NCI-H187 treated with DMSO at 0.1 percent for 48 hours (cell line): Measurements from ENCODE around the gene SMYD4.
"Not testable (repeated sequence)": the region's sequence is repeated elsewhere in the genome, so short reads cannot be mapped to it uniquely, and the experiment has no call there.

Experiments used
- DNase-seq: peaks from one replicate; lab custom pipeline; 2025; lab: John Stamatoyannopoulos, UW

SMYD4 gene, protein sequence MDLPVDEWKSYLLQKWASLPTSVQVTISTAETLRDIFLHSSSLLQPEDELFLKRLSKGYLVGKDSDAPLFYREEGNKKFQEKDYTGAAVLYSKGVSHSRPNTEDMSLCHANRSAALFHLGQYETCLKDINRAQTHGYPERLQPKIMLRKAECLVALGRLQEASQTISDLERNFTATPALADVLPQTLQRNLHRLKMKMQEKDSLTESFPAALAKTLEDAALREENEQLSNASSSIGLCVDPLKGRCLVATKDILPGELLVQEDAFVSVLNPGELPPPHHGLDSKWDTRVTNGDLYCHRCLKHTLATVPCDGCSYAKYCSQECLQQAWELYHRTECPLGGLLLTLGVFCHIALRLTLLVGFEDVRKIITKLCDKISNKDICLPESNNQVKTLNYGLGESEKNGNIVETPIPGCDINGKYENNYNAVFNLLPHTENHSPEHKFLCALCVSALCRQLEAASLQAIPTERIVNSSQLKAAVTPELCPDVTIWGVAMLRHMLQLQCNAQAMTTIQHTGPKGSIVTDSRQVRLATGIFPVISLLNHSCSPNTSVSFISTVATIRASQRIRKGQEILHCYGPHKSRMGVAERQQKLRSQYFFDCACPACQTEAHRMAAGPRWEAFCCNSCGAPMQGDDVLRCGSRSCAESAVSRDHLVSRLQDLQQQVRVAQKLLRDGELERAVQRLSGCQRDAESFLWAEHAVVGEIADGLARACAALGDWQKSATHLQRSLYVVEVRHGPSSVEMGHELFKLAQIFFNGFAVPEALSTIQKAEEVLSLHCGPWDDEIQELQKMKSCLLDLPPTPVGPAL

DNA sequence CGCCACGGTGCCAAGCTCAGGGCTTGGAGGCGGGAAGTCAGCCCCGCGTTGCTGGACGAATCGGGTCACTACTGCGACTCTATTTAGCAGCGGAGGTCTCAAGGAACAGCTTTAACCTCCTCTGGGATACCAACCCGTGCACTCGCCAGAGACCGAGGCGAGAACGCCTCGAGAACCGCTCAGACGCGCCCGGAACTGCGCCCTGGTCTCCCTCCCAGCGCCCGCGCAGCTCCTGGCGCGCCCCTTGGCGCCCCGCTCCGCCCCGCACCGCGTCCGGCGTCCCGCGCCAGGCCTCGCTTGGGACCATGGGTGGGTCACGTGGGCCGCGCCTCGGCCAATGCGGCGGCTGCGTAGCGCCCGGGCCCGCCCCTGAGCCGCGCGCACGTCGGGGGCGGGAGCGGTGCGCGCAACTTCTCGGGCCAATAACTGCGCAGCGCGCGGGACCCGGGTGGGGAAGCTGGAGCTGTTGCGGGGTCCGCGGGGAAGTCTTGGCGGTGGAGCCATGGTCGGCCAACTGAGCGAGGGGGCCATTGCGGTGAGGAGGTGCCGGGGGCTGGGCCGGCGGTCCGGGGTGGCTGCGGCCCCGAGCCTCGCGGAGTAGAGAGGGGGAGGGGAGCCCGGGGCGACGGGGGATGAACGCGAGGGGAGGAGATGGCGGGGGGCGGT is at the start of gene SMYD4, which contains the start of gene RPA1:
Gene SMYD4, minus strand, starts transcription at position 311 of the 666 bp plus-strand sequence. CDS start 1,908 bp downstream, outside the sequence.
Gene RPA1, plus strand, starts transcription at position 414 of the 666 bp plus-strand sequence. Its CDS starts 89 bp downstream, at position 503.
- DNase-seq, result no peak

DNA sequence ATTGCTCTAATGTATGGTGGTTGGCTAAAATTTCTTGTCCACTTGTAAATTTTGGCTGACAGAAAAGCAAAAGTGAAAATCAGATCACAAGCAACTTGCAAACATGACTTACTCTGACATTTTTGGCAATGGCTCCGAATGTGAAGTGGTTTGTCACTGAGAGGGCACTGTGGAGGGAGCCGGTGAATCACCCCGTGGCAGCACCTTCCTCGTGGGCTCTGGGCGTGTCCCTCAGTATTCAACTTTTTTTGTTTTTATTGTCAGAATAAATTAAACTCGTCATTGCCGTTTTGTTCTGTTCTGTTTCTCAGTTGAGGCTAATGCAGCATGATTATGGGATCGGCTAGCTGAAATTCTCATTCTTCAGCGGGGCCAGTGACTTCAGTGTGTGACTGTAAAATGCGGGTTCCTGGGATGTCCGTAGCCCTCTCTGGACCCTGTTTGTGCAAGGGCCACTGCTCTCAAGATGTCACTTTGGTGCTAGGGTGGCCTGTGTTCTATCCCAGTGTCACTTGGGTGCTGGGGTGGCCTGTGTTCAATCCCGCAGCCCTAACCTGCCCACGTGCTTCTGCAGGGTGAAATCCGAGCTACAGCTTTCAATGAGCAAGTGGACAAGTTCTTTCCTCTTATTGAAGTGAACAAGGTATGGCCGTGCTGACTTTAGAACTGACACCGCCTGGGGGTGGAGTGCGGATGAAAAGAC is 48.9 kb upstream of the SMYD4 start:
- no peak for DNase-seq

DNA sequence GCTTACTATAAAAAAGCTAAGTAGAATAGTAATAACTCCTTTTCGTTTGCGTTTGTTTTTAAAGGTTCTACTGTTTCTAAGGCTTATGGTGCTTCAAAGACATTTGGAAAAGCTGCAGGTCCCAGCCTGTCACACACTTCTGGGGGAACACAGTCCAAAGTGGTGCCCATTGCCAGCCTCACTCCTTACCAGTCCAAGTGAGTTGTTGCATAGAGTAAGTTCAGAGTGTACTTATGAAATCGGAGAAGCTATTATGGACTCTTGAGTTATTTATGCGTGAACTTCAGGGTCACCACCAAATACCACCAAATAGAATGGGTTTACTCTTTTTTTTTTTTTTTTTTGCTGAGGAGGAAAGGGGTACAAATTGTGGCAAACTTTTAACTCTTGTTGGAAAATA is 45.9 kb upstream of the SMYD4 start:
- no peak for DNase-seq

DNA sequence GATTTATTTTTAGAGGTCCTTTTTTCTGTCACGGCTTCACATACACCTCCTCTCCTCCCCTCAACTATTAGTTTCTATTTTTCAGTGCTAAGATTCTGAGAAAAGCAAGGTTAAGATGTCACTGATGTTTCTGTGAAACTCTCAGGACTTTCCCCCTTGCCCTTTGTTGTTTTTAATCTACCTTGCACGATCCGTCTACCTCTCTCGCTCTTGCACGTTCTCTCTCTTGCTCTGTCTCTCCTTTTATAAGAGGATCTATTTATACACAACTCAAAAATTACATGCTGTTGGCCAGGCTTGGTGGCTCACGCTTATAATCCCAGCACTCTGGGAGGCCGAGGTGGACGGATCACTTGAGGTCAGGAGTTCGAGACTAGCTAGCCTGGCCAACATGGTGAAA is 43.7 kb upstream of the SMYD4 start:
- no peak for DNase-seq

DNA sequence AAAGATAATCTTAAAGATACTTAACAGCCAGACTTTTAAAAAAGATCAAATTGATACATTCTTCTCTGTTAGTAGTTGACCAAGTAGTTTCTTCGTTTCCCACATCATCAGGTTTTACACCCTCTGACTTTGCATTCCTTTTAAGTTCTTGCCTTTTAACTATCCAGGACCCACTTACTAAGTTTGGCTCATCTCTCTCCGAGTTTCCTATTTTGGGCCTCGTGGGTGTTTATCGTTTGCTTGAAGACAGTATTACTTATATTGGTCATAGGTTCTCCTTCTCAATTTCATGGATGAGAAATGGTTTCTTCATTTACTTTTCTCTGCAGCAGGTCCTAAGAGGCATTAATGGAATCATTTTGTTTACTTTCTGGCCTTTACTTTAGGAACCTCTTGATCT is 43.3 kb upstream of the SMYD4 start:
- DNase-seq, result no peak

DNA sequence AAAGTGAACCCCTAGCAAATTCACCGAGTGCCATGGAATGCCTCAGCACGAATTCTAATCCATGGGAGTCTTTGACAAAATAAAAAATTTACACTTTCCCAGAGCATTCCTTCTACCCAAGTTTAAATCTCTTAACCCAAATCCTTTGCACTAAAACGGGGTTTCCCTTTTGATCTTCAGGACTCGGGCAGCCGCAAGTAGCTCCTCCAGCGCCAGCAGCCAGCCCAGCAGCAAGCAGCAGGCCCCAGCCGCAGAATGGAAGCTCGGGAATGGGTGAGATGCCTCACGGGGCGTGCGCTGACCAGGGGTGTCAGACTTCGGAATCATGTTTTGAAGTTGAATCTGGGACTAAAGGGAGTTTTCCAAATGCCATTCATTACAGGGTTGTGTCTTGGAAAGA is 42.6 kb upstream of the SMYD4 start:
- DNase-seq, result no peak

DNA sequence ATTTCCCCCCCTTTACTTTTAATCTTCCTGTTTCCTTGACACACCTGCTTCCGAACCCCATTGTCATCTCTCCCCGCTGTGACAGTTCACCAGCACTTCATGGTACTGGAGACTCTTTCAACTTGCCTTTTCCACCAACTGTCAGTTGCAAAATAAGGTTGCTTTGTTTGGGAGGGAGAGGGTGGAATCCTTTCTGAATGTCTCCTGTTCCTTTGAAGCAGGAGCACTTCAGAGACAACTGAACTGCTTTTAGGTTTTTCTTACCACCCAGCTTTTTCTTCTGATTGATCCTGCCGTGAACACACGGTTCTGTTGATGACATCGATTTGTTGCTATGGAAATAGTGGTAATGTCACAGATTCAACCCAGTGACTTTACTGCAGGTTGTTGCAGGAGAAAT is 42.1 kb upstream of the SMYD4 start:
- DNase-seq, result no peak

DNA sequence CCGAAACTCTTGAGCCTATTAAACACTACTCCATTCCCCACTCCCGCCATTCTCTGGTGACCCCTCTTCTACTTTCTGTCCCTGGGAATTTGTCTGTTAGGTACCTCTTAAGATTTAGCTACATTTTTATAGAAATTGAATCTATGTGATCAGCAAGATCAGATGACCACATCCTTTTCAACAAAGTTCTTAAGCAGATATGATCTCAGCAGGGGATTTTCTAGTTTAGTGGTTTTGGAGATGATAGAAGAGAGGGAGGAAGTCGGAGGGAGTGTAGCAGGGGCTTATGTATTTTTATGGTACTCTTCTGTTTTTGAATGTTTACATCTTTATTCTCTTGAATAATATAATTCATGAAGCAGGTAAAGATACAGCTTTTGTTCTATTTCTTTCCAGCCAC is 40.9 kb upstream of the SMYD4 start:
- DNase-seq, result no peak

DNA sequence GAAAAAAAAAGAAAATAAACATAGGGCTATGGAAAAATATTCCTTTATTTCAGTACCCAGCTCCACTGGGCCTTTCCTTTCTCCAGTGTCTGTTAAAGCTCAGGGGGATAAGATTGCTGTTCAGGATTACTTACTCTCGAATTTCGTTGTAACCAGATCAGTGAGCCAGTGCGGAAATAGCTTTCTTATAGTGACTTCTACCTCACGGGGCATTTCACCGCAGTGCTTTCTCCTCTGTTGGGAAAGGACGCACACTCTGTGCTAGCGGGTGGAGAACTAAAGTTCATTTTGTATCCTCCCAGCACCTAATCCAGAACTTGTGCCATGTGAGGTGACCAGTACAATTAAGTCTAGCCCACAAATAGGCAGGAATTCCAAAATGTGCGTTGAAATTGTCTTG is 38.4 kb upstream of the SMYD4 start:
- DNase-seq, result no peak

DNA sequence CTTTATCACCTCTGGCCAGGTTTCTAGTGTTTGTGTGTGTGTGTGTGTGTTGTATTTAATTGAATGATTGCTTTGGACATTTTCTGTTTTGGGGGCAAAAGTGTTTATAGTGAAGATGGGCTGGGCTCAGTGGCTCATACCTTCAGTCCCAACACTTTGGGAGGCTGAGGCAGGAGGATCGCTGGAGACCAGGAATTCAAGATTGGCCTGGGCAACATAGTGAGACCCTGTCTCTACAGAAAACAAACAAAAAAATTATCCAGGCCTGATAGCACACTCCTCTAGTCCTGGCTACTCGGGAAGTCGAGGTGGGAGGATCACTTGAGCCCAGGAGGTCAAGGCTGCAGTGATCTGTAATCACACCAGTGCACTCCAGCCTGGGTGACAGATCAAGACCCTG is 37.6 kb upstream of the SMYD4 start:
- DNase-seq, result no peak

DNA sequence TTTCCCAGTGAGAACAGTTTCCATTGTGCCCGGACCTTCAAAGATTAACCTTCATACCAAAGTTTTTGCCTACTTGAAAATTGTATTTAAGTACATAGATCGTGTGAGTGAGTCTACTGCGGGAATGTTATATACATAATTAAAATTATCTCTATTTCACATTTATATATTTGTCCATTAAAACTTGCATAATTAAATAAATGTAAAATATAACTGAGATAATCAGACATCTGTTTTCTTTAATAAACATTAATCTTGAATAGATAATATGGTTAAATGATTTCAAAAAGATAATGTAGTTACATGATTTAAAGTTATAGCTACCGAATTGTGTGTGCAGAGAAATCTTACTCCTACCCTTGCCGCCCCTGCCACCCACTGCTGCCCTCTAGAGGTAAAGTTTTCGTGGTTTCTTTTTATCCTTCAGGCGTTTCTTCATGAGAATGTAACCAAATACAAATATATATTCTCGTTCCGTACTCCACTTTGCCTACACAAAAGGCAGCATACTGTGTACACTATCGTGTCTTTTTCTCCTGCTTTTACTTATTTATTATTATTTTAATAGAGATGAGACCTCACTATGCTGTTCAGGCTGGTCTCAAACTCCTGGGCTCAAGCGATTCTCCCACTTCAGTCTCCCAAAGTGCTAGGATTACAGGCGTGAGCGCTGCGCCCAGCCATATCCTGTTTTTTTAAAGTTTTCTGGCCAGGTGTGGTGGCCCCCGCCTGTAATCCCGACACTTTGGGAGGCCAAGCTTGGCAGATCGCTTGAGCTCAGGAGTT is 35.7 kb upstream of the SMYD4 start:
- DNase-seq, result no peak

DNA sequence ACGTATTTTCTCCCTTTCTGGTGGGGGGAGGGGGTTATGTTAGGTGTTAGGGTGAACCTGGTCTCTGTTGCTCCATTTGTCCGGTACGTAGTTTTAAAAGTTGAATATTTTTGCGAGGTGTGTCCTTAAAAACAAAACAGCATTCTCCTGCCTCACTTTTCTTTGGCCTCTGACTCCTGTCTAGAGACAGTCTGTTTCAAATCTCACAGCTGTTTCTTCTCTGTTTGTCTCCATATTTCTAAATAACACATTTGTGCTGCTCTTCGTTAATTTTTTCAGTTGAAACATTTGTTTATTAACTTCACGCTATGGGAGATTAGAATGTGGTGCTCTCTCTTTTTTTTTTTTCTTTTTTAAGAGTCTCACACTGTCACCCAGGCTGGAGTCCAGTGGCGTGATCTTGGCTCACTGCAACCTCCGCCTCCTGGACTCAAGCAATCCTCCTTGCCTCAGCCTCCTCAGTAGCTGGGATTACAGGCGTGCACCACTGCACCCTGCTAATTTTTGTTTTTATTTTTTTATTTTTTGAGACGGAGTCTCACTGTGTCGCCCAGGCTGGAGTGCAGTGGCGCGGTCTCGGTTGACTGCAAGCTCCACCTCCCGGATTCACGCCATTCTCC is 31.8 kb upstream of the SMYD4 start:
- no peak for DNase-seq

DNA sequence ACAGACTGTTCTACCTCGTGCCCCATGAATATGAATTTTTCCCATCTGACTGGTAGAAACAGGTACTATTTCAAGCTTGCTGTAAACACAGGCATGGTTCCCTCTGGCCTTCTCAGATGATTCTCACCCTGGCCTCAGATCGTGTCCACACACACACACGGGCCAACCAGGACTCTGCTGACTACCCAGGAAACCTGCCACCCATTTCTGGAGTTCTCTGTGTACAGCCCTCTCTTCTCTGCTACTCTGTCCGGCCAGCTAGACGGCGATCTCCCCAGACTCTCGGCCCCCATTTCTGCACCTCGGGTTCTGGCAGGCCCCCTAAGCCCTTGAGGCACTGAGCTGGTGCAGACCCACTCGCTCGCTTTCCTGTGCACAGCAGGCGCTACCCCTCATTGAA is 31.3 kb upstream of the SMYD4 start:
- no peak for DNase-seq

DNA sequence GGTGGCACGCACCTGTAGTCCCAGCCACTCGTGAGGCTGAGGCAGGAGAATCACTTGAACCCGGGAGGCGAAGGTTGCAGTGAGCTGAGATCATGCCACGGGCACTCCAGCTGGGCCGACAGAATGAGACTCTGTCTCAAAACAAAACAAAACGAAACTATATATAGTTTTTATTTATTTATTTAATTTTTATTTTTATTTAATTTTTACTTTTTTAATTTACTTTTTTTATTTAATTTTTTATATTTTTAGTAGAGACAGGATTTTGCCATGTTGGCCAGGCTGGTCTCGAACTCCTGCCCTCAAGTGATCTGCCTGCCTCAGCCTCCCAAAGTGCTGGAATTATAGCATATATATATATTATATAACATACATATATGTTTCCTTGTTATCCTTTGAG is 26.8 kb upstream of the SMYD4 start:
- not testable (repeated sequence) for DNase-seq

DNA sequence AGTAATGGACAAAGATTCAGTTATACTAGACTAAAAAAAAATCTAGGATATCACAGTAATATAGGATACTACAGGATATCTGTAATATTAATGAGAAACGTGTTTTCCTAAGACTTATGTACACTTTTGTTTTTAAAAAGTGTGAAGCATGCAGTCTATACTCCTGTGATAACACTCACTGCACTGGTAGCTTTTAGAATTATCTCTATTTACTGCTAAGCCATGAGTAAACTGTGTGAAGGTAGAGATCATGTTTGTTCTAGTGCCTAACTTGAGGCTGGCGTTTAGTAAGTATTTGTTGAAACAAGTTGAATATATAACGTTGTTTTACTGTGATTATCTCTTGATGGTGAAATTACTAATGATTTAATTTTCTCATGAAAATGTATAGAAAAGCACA is 24.0 kb upstream of the SMYD4 start:
- no peak for DNase-seq

DNA sequence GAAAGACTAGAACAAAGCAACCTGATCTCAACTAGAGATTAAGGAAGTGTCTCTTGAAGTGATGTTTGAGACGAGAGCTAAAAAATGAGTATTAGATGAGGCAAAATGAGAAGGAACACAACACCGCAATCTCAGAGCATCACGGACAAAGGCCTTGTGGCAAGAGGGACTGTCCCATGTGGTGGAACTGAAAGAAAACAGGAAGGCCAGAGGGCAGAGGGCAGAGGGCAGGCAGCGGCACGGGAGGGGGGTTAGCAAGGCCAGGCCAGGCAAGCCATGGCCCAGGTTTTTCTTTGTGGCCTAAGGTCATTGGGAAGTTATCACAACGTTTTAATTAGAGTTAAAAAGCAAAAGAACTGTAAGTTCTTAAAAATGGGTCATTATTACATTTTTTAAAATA is 22.6 kb upstream of the SMYD4 start:
- DNase-seq, result no peak

DNA sequence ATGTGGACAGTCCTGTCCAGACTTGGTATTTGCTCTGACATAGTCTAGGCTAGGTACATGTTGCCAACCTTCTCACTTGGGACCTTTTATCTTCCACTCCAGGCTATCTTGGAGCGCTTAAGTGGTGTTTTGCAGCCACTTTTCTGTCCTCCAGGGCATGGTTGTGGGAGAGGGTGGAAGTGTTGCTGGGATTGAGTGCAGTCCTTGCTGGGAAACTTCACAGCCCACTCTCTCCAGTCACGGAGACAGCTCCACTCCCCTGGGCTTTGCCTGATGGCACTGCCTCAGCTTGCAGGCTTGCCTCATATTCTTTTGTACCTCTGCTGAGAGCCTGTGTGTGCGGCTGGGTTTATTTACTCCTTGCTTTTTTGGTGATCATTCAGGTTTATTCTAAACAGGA is 17.5 kb upstream of the SMYD4 start:
- DNase-seq, result no peak

DNA sequence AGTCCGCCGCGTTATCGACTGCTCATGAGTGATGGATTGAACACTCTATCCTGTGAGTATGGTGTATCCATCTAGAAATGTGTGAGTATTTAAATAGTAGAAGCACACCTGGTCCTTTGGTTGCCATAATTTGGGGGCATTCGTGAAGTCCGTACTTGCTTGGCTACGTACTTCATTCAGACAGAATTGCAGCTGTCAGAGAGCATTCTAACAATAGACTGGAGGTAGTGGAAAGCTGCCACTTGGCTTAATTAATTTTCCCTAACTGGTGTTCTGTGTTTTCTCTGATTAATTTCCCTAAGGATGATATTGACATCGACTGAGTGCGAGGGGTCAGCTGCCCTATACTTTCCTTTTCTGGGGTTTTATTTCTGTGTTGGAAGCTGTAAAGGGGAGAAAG is 14.2 kb upstream of the SMYD4 start:
- no peak for DNase-seq

DNA sequence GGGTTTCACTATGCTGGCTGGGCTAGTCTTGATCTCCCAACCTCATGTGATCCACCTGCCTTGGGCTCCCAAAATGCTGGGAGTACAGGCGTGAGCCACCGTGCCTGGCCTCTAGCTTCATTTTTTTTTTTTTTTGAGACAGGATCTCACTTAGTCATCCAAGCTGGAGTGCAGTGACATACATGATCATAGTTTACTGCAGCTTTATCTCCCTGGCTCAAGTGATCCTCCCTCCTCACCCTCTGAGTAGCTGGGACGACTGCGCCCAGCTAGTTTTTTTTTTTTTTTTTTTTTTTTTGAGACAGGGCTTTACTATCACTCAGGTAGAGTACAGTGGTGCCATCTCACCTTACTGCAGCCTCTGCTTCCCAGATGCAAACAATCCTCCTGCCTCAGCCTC is 9.8 kb upstream of the SMYD4 start:
- no peak for DNase-seq

DNA sequence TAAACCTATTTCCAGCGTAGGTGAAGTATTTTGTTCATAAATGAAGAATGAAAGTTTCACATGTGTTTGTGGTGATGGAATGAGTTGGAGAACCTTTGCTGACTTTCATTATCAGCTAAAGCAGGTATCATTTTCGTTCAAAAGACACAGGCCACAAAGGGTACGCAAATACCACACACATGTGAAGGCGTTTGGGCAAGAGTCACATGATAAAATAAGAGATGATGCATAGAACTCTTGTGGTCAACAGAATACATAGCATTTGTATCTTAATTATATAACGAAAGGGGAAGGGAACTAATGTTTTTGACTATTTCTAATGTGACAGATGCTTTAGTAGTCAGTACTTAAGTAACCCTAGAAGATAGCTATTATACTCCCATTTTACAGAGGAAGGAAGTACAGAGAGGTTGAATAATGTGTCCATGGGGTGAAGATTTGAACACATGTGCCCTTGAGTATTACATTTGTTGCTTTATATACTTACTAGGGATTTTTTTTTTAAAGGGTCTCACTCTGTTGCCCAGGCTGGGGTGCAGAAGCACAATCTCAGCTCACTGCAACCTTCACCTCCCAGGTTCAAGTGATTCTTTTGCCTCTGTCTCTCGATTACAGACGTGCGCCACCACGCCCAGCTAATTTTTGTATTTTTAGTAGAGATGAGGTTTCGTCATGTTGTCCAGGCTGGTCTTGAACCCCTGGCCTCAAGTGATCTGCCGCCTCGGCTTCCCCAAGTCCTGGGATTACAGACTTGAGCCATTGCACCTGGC is 4.9 kb upstream of the SMYD4 start:
- no peak for DNase-seq
